Measurements from ENCODE around the gene EFCAB11. TPM values are rescaled to one million over a fixed set of nuclear protein-coding genes. Genes with fewer than 3 reads are reported as not detected.

EFCAB11 gene
- total and polyA plus RNA-seq, 2 of the 8 experiments (the other 6 are each of a cell fraction or from before 2014, with no cell fraction given): 6.8 to 12.8 TPM

GRCh38 chr14:89957376-89957775 lies 2.8 kb upstream of the EFCAB11 start:
- Histone ChIP-seq H4K8ac (ENCODE audit: extremely low read depth, insufficient read depth, low read length) (no peak overlapping the region), H2AK5ac (ENCODE audit: low read depth, low read length) (no peak overlapping the region), H3K18ac (ENCODE audit: extremely low read depth, low read length) (no peak overlapping the region), H3K4me1 (replicated peaks in 1 of 4; ENCODE audit: control insufficient read depth in 3 of 4, insufficient read depth in 4 of 4, low read length in 3 of 4) (peaks cover 0 to 10% (median 2%) of the 10 kb centered on the region in 4 experiments; a peak in 4 of 7 replicates), H3K4ac (replicated peaks; ENCODE audit: insufficient read length, low read depth, low read length) (no peak overlapping the region), H2AFZ (ENCODE audit: low read length) (no peak overlapping the region), H4K20me1 (replicated peaks in 1 of 2; ENCODE audit: control insufficient read depth in 1 of 2, insufficient read depth in 2 of 2, low read length in 2 of 2) (peaks cover 0 to 5% of the 10 kb centered on the region in 2 experiments), H3K79me2 (ENCODE audit: control insufficient read depth in 1 of 2, insufficient read depth in 2 of 2, low read length in 2 of 2) (peaks cover 0 to 19% of the 10 kb centered on the region in 2 experiments; a peak in 2 of 4 replicates), H3K23me2 (ENCODE audit: low read depth, low read length) (peaks cover 8% of the 10 kb centered on the region), H3K23ac (ENCODE audit: insufficient read length) (no peak overlapping the region), H3K27ac (ENCODE audit: low read depth, low read length) (no peak overlapping the region), H3K27me3 (replicated peaks in 1 of 4; ENCODE audit: control insufficient read depth in 3 of 4, extremely low read depth in 1 of 4, insufficient read depth in 3 of 4, low read length in 3 of 4) (no peaks in the 10 kb centered on the region), H3K4me3 (ENCODE audit: extremely low read depth in 1 of 4, insufficient read depth in 2 of 4, low read depth in 3 of 4, low read length in 4 of 4) (peak overlapping the region in 1 of 4 experiments; percentile 80; a peak in 3 of 8 replicates), H3K56ac (replicated peaks; ENCODE audit: insufficient read length, low read depth, low read length) (no peak overlapping the region), H2BK5ac (ENCODE audit: low read depth, low read length) (no peak overlapping the region), H2BK20ac (ENCODE audit: low read length) (no peak overlapping the region), H3K9ac (replicated peaks in 1 of 4; ENCODE audit: extremely low read depth in 1 of 4, low read depth in 3 of 4, low read length in 3 of 4) (no peak overlapping the region), H4K91ac (replicated peaks; ENCODE audit: insufficient read length, low read length) (no peak overlapping the region), H3K9me3 (ENCODE audit: insufficient read depth in 2 of 2, low read depth in 1 of 2, low read length in 1 of 2) (no peaks in the 10 kb centered on the region), H2BK12ac (ENCODE audit: low read depth, low read length) (no peak overlapping the region), H4K5ac (ENCODE audit: insufficient read length, low read depth, low read length) (no peak overlapping the region), H2BK120ac (replicated peaks; ENCODE audit: low read depth, low read length) (no peak overlapping the region), H3K4me2 (ENCODE audit: insufficient read depth in 1 of 2, low read depth in 2 of 2, low read length in 2 of 2) (peak overlapping the region; percentile 75 to 99; a peak in 3 of 4 replicates), H3K79me1 (ENCODE audit: low read depth, low read length) (peaks cover 5% of the 10 kb centered on the region), H2BK15ac (ENCODE audit: low read length) (no peak overlapping the region), H3K14ac (ENCODE audit: insufficient read length) (no peak overlapping the region), H3K36me3 (ENCODE audit: control insufficient read depth in 2 of 4, insufficient read depth in 4 of 4, low read length in 3 of 4) (peaks cover 0 to 11% (median under 1%) of the 10 kb centered on the region in 4 experiments; a peak in 2 of 8 replicates)
- ChIA-PET CTCF (ENCODE audit: partially characterized antibody) (interaction anchor here (1.2 to 5.0 kb wide), 4 partner anchors 12 to 930 kb away, joined by 3 to 35 read pairs (median 10); no protein-coding TSS in a partner anchor), POLR2A (ENCODE audit: partially characterized antibody) (interaction anchor here (2.1 kb wide), 1 partner anchor 9 kb away, joined by 9 read pairs; no protein-coding TSS in a partner anchor)
- TF ChIP-seq E2F6 (IDR thresholded peaks at IDR 0.05): no peak
- TF ChIP-seq SUZ12 (IDR thresholded peaks at IDR 0.05; ENCODE audit: low read length): no peak
- 0 out of 4 replicates have a peak, but pooled peaks of 1 of the 2 experiments have one; percentile 21 for TF ChIP-seq SIN3A (conservative IDR thresholded peaks at IDR 0.05 in 1 of 2, IDR thresholded peaks at IDR 0.05 in 1 of 2; ENCODE audit: low read depth in 1 of 2, low read length in 2 of 2)
- no peak for TF ChIP-seq RFX5 (IDR thresholded peaks at IDR 0.05; ENCODE audit: borderline replicate concordance, low read depth, low read length)
- no peak for TF ChIP-seq CBX5 (IDR thresholded peaks at IDR 0.05; ENCODE audit: low read depth, low read length)
- TF ChIP-seq CBX8 (IDR thresholded peaks at IDR 0.05; ENCODE audit: borderline replicate concordance, low read depth, low read length): no peak
- WGBS, 2 experiments (ENCODE audit: extremely low coverage in 1 of 2, insufficient coverage in 1 of 2, insufficient read length in 1 of 2, insufficient replicate concordance in 2 of 2, low coverage in 1 of 2, low lambda C conversion rate in 2 of 2, missing lambda C conversion rate in 1 of 2): 79% methylated on average over 1 of the region's 1 CpG; no CpG with 5 or more reads in 1 of the 2 experiments
- FAIRE-seq (no peak), DNase-seq (ENCODE audit: low read depth in 1 of 2, low spot score in 2 of 2) (no peak)
